BJ (cell line): ENCODE results near the gene ZSCAN29. TPM values are rescaled to one million over a fixed set of nuclear protein-coding genes. Genes with fewer than 3 reads are reported as not detected.

Experiments used
- CTCF ChIA-PET: fragments of 350-600 bp; formaldehyde crosslinking; extraction: SDS; loops from one replicate; lab custom pipeline; 2021; ENCODE audit warnings: antibody characterized with exemption, inconsistent platforms; lab: Yijun Ruan, JAX
- POLR2A ChIA-PET: fragments of 300-600 bp; sonication (Branson Sonifier 250); formaldehyde crosslinking; extraction: SDS; loops from one replicate; lab custom pipeline; 2021; ENCODE audit warnings: antibody characterized with exemption; lab: Charles Lee
- DNase-seq: peaks from one replicate; pipeline ENCODE4 v3.0.0-alpha.2; 2011; ENCODE audit warnings: low read depth
- H3K27me3 ChIP-seq: 2 replicates; pipeline ENCODE4 v1.6.0; 2011; ENCODE audit warnings: low read length; ENCODE audit not compliant: control insufficient read depth, insufficient read depth
- H3K36me3 ChIP-seq: 2 replicates; pipeline ENCODE4 v1.5.1; 2011; ENCODE audit warnings: low read length; ENCODE audit not compliant: control insufficient read depth, insufficient read depth
- H3K4me3 ChIP-seq: 2 replicates; pipeline ENCODE4 v1.5.1; 2011; ENCODE audit warnings: low read depth, mild to moderate bottlenecking, control low read depth, low read length
- CTCF ChIP-seq: IDR thresholded peaks from 2 replicates; pipeline ENCODE4 v1.5.1; 2011; ENCODE audit warnings: low read depth, mild to moderate bottlenecking, control low read depth, inconsistent platforms, low read length, moderate library complexity; ENCODE audit not compliant: insufficient read depth
- polyA plus RNA-seq: library from polyadenylated mRNA; depleted of rRNA; stranded (reverse); fragments of >200 nt; gene quantifications from 2 replicates; pipeline ENCODE4 v1.2.3, GENCODE V29; 2011

ZSCAN29 gene
- polyA plus RNA-seq, 1 experiment, result 6.4 TPM

DNA sequence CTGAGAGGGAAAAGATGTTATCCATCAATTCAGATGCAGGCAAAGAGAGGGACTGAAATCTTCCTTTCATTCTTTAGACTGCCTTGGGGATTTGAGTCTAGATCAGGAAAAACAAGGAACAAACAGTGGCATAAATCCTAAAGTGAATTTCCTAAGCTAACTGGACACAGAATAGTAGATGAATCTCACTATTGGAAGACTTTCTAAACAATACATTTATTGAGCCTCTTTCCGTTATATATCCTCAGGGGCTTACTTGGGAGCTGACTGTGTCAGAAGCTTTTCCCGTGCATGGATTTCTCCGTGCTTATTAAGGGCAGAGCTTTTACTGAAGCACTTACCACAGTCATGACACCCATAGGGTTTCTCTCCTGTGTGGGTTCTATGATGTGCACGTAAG, 10.0 kb downstream of the ZSCAN29 start:
- peaks cover 11% of the 10 kb centered on the region for H3K36me3 ChIP-seq
- no peak overlapping the region for H3K4me3 ChIP-seq
- POLR2A ChIA-PET, result no interaction called here
- no peak for DNase-seq
- no peaks in the 10 kb centered on the region for H3K27me3 ChIP-seq
- CTCF ChIA-PET, result interaction anchor here (1.0 kb wide), 1 partner anchor 16 kb away, joined by 6 read pairs; no protein-coding TSS in a partner anchor
- no peak for TF ChIP-seq CTCF

- no peak for TF ChIP-seq CTCF
- Histone ChIP-seq H3K4me3 (no peak overlapping the region), H3K36me3 (no peaks in the 10 kb centered on the region; the same call in 1 of the 2 replicates), H3K27me3 (no peaks in the 10 kb centered on the region)
- ChIA-PET POLR2A (no interaction called here), CTCF (interaction anchor here (0.9 kb wide), 1 partner anchor 424 kb away, joined by 3 read pairs; the partner anchor contains the start of gene ELL3)
- no peak for DNase-seq
Measured at GRCh38 chr15:43352693-43353382, 18.0 kb downstream of the ZSCAN29 start.

GRCh38 chr15:43347114-43347513, 23.7 kb downstream of the ZSCAN29 start:
- no peak for DNase-seq
- POLR2A ChIA-PET, result no interaction called here
- no peaks in the 10 kb centered on the region; the same call in 1 of the 2 replicates for H3K36me3 ChIP-seq

GRCh38 chr15:43346305-43346704, 24.5 kb downstream of the ZSCAN29 start:
- CTCF ChIA-PET, result no interaction called here
- Histone ChIP-seq H3K4me3 (no peak overlapping the region), H3K27me3 (no peaks in the 10 kb centered on the region), H3K36me3 (no peaks in the 10 kb centered on the region; the same call in 1 of the 2 replicates)
- POLR2A ChIA-PET, result no interaction called here
- peak; percentile 6; the same call in 1 of the 2 replicates for TF ChIP-seq CTCF
- DNase-seq, result no peak

More at GRCh38 chr15:43347114-43347513, 23.7 kb downstream of the ZSCAN29 start:
- Histone ChIP-seq H3K4me3 (no peak overlapping the region), H3K27me3 (no peaks in the 10 kb centered on the region)
- CTCF ChIA-PET, result interaction anchor here (0.7 to 1.8 kb wide), 2 partner anchors 10 to 29 kb away, joined by 3 to 4 read pairs; no protein-coding TSS in a partner anchor
- TF ChIP-seq CTCF, result no peak

DNA sequence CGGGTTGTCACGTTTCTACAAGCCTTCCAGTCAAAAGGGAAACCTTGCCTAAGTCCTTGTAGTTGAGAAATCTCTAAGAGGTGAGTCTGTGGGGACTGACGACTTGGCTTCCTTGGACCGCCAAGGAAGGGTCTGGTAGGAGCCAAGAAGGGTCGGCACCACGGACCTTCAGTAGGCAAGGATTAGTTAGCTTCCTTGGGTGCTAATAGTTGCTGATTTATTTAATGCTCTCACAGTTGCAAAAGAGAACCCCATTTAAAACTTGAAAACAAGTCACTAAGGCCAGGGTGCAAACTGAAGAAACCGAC, 40.1 kb downstream of the ZSCAN29 start:
- H3K36me3 ChIP-seq, result no peaks in the 10 kb centered on the region
- POLR2A ChIA-PET, result no interaction called here
- no peak for TF ChIP-seq CTCF
- DNase-seq, result no peak
- CTCF ChIA-PET, result no interaction called here
- H3K27me3 ChIP-seq, result no peaks in the 10 kb centered on the region
- peak overlapping the region; percentile 71 for H3K4me3 ChIP-seq
